ENCODE results near the gene RSU1. TPM values are rescaled to one million over a fixed set of nuclear protein-coding genes. Genes with fewer than 3 reads are reported as not detected.

The RSU1 gene
- total and polyA plus RNA-seq, 2 donors (not counting 3 experiments of a cell fraction or from before 2014, with no cell fraction given), result 80.2 to 104 TPM

GRCh38 chr10:16866541-16867275 is 49.5 kb upstream of the RSU1 start:
- H4K20me1 ChIP-seq (replicated peaks; ENCODE audit: control insufficient read depth, extremely low read depth, insufficient read depth, low read length), result no peaks in the 10 kb centered on the region
- no peaks in the 10 kb centered on the region for H3K4me1 ChIP-seq (ENCODE audit: control insufficient read depth, extremely low read depth, insufficient read depth, low read length)
- DNase-seq (ENCODE audit: low read depth, low spot score) (no peak), FAIRE-seq (no peak)
- no peaks in the 10 kb centered on the region for H3K27me3 ChIP-seq (ENCODE audit: control insufficient read depth in 2 of 2, insufficient read depth in 2 of 2, low read length in 2 of 2)
- ChIA-PET CTCF (no interaction called here), POLR2A (no interaction called here)
- no peak overlapping the region for H3K4me2 ChIP-seq (ENCODE audit: insufficient read depth, low read length)
- TF ChIP-seq POLR2AphosphoS5 (IDR thresholded peaks at IDR 0.05; ENCODE audit: insufficient read depth, low read depth, low read length), result no peak
- no peak for TF ChIP-seq GATA2 (IDR thresholded peaks at IDR 0.05; ENCODE audit: insufficient read depth, insufficient read length, low read depth, low read length)
- no peak for TF ChIP-seq EZH2 (IDR thresholded peaks at IDR 0.05; ENCODE audit: borderline replicate concordance, low read depth, low read length, severe bottlenecking)
- TF ChIP-seq MYC (IDR thresholded peaks at IDR 0.05; ENCODE audit: low read depth, low read length), result no peak
- no peak for TF ChIP-seq FOS (IDR thresholded peaks at IDR 0.05; ENCODE audit: borderline replicate concordance, insufficient read depth, low read length)
- TF ChIP-seq MAX (IDR thresholded peaks at IDR 0.05; ENCODE audit: insufficient read depth, insufficient read length), result no peak
- no peak for TF ChIP-seq CTCF (IDR thresholded peaks at IDR 0.05; ENCODE audit: extremely low read depth in 1 of 2, insufficient read depth in 1 of 2, low read depth in 1 of 2, low read length in 2 of 2)
- TF ChIP-seq POLR2A (IDR thresholded peaks at IDR 0.05; ENCODE audit: low read depth, low read length), result no peak
- H2AFZ ChIP-seq (ENCODE audit: low read depth, low read length), result no peak overlapping the region
- H3K36me3 ChIP-seq (ENCODE audit: control insufficient read depth in 2 of 2, extremely low read depth in 1 of 2, insufficient read depth in 2 of 2, low read length in 2 of 2), result no peaks in the 10 kb centered on the region
- H3K9ac ChIP-seq (replicated peaks; ENCODE audit: extremely low read depth, insufficient read depth, low read length), result no peak overlapping the region
- H3K4me3 ChIP-seq (replicated peaks in 1 of 3; ENCODE audit: insufficient read depth in 1 of 3, low read depth in 1 of 3, low read length in 3 of 3), result no peak overlapping the region
- H3K9me3 ChIP-seq (replicated peaks; ENCODE audit: control insufficient read depth, insufficient read depth, low read length), result no peaks in the 10 kb centered on the region
- intact Hi-C loops (cut with micrococcal nuclease) (no loop called here), dilution Hi-C loops (cut with MboI; ENCODE audit: extremely low pct_ligation_motif_present, low sequenced_read_pairs) (no loop called here)
- H3K79me2 ChIP-seq (ENCODE audit: control insufficient read depth, insufficient read depth, low read length), result no peaks in the 10 kb centered on the region
- no TSS peak for BruUV-seq (replicated peaks)
- no peak overlapping the region for H3K27ac ChIP-seq (ENCODE audit: insufficient read depth, low read depth, low read length)
- no peaks in the 10 kb centered on the region for H3K9me1 ChIP-seq (replicated peaks; ENCODE audit: control insufficient read depth, extremely low read depth, insufficient read depth, low read length)
